WTC11 (cell line): ENCODE measurements around the gene ROBO2. TPM values are rescaled to one million over a fixed set of nuclear protein-coding genes. Genes with fewer than 3 reads are reported as not detected.

ENCODE experiments used
- ATAC-seq: fragments of 200-7000 bp; cut with Tn5 transposase; 2 replicates; pipeline ENCODE4 v1.10.0; 2021; ENCODE audit warnings: mild to moderate bottlenecking, moderate library complexity
- CTCF ChIA-PET: fragments of 300-600 bp; sonication (Branson Sonifier 250); formaldehyde crosslinking; loops from one replicate; lab custom pipeline; 2021; ENCODE audit warnings: antibody characterized with exemption; lab: Charles Lee
- POLR2A ChIA-PET: fragments of 350-600 bp; sonication (Branson Sonifier 250); formaldehyde crosslinking; loops from one replicate; lab custom pipeline; 2021; ENCODE audit warnings: antibody characterized with exemption; lab: Charles Lee
- DNase-seq: peaks from one replicate; pipeline ENCODE4 v3.0.0; 2021; ENCODE audit warnings: low spot score
- H3K27ac Mint-ChIP-seq: 2 replicates; pipeline ENCODE4 v1.8.0; 2021; ENCODE audit warnings: mixed read lengths
- H3K27me3 Mint-ChIP-seq: 2 replicates; pipeline ENCODE4 v1.8.0; 2021; ENCODE audit warnings: low read depth, mild to moderate bottlenecking, moderate library complexity, mixed read lengths
- H3K36me3 Mint-ChIP-seq: 2 replicates; pipeline ENCODE4 v1.8.0; 2021; ENCODE audit warnings: mixed read lengths
- H3K4me1 Mint-ChIP-seq: 2 replicates; pipeline ENCODE4 v1.8.0; 2022; ENCODE audit warnings: mixed read lengths
- H3K4me3 Mint-ChIP-seq: 2 replicates; pipeline ENCODE4 v1.8.0; 2021; ENCODE audit warnings: mild to moderate bottlenecking, moderate library complexity, mixed read lengths
- H3K9me3 Mint-ChIP-seq: 2 replicates; pipeline ENCODE4 v1.8.0; 2021; ENCODE audit warnings: mixed read lengths
- ATF2 ChIP-seq: sonication (generic); formaldehyde crosslinking; IDR thresholded peaks from 2 replicates; pipeline ENCODE4 v1.8.1; 2022; ENCODE audit warnings: low read depth, missing genetic modification reagents, borderline replicate concordance
- CBFB ChIP-seq: sonication (generic); formaldehyde crosslinking; IDR thresholded peaks from 2 replicates; pipeline ENCODE4 v1.8.1; 2022; ENCODE audit warnings: mild to moderate bottlenecking, low read depth, missing genetic modification reagents
- CREB1 ChIP-seq: sonication (generic); formaldehyde crosslinking; IDR thresholded peaks from 2 replicates; pipeline ENCODE4 v1.8.0; 2023; ENCODE audit warnings: mild to moderate bottlenecking, missing genetic modification reagents
- CREM ChIP-seq: sonication (generic); formaldehyde crosslinking; IDR thresholded peaks from 2 replicates; pipeline ENCODE4 v1.8.1; 2022; ENCODE audit warnings: mild to moderate bottlenecking, missing genetic modification reagents, moderate library complexity
- ELF4 ChIP-seq: sonication (generic); formaldehyde crosslinking; IDR thresholded peaks from 2 replicates; pipeline ENCODE4 v1.8.1; 2022; ENCODE audit warnings: low read depth, mild to moderate bottlenecking, moderate library complexity, missing genetic modification reagents
- EMX1 ChIP-seq: fragments of 250-450 bp; sonication (Bioruptor Pico); IDR thresholded peaks from 2 replicates; pipeline ENCODE4 v1.8.0; 2021; ENCODE audit warnings: mild to moderate bottlenecking
- FOXP1 ChIP-seq: sonication (generic); formaldehyde crosslinking; IDR thresholded peaks from 2 replicates; pipeline ENCODE4 v1.8.0; 2022; ENCODE audit warnings: missing genetic modification reagents, mild to moderate bottlenecking, moderate library complexity, borderline replicate concordance
- GRHL2 ChIP-seq: fragments of 250-450 bp; sonication (Bioruptor Pico); IDR thresholded peaks from 2 replicates; pipeline ENCODE4 v1.8.0; 2022; ENCODE audit warnings: mild to moderate bottlenecking, moderate library complexity; ENCODE audit not compliant: insufficient replicate concordance, severe bottlenecking
- IRF1 ChIP-seq: sonication (generic); formaldehyde crosslinking; IDR thresholded peaks from 2 replicates; pipeline ENCODE4 v1.8.0; 2023; ENCODE audit warnings: missing genetic modification reagents
- IRF2 ChIP-seq: sonication (generic); formaldehyde crosslinking; IDR thresholded peaks from 2 replicates; pipeline ENCODE4 v1.8.0; 2022; ENCODE audit warnings: low read depth, missing genetic modification reagents, borderline replicate concordance
- JAZF1 ChIP-seq: fragments of 250-450 bp; sonication (Bioruptor Pico); IDR thresholded peaks from 2 replicates; pipeline ENCODE4 v1.9.0; 2021; ENCODE audit warnings: moderate library complexity, mild to moderate bottlenecking, inconsistent platforms
- KAT7 ChIP-seq: sonication (generic); formaldehyde crosslinking; IDR thresholded peaks from 2 replicates; pipeline ENCODE4 v1.8.1; 2023; ENCODE audit warnings: missing genetic modification reagents, mild to moderate bottlenecking, borderline replicate concordance
- MYBL2 ChIP-seq: sonication (generic); formaldehyde crosslinking; IDR thresholded peaks from 2 replicates; pipeline ENCODE4 v1.8.1; 2023; ENCODE audit warnings: mild to moderate bottlenecking, moderate library complexity, missing genetic modification reagents
- OVOL2 ChIP-seq: fragments of 250-450 bp; sonication (Bioruptor Pico); IDR thresholded peaks from 2 replicates; pipeline ENCODE4 v1.9.0; 2021; ENCODE audit warnings: mild to moderate bottlenecking, borderline replicate concordance
- RELA ChIP-seq: sonication (generic); formaldehyde crosslinking; IDR thresholded peaks from 2 replicates; pipeline ENCODE4 v1.8.1; 2022; ENCODE audit warnings: missing genetic modification reagents, mild to moderate bottlenecking, borderline replicate concordance
- SMAD3 ChIP-seq: sonication (generic); formaldehyde crosslinking; IDR thresholded peaks from 2 replicates; pipeline ENCODE4 v1.8.0; 2022; ENCODE audit warnings: missing genetic modification reagents, mild to moderate bottlenecking, borderline replicate concordance
- SMAD4 ChIP-seq: sonication (generic); formaldehyde crosslinking; IDR thresholded peaks from 2 replicates; pipeline ENCODE4 v1.8.0; 2022; ENCODE audit warnings: mild to moderate bottlenecking, missing genetic modification reagents
- SOX15 ChIP-seq: fragments of 250-450 bp; sonication (Bioruptor Pico); IDR thresholded peaks from 2 replicates; pipeline ENCODE4 v1.9.0; 2021; ENCODE audit warnings: mild to moderate bottlenecking
- ZBTB21 ChIP-seq: sonication (generic); formaldehyde crosslinking; IDR thresholded peaks from 2 replicates; pipeline ENCODE4 v1.8.1; 2023; ENCODE audit warnings: mild to moderate bottlenecking, missing genetic modification reagents, borderline replicate concordance
- ZBTB43 ChIP-seq: sonication (generic); formaldehyde crosslinking; IDR thresholded peaks from 2 replicates; pipeline ENCODE4 v1.8.1; 2023; ENCODE audit warnings: mild to moderate bottlenecking, missing genetic modification reagents
- ZNF263 ChIP-seq: sonication (generic); formaldehyde crosslinking; IDR thresholded peaks from 2 replicates; pipeline ENCODE4 v1.8.1; 2022; ENCODE audit warnings: low read depth, mild to moderate bottlenecking, moderate library complexity, missing genetic modification reagents
- ZNF396 ChIP-seq: fragments of 250-450 bp; sonication (Bioruptor Pico); IDR thresholded peaks from 2 replicates; pipeline ENCODE4 v1.8.0; 2021; ENCODE audit warnings: mild to moderate bottlenecking, moderate library complexity, borderline replicate concordance
- total RNA-seq: library from RNA; stranded (reverse); gene quantifications from 3 replicates; pipeline ENCODE4 v1.2.3, GENCODE V29; 2021
- TF ChIP-seq, protein P1 (sequence below): sonication (generic); formaldehyde crosslinking; IDR thresholded peaks from 2 replicates; pipeline ENCODE4 v1.8.1; 2023; ENCODE audit warnings: mild to moderate bottlenecking, missing genetic modification reagents, moderate library complexity
- TF ChIP-seq, protein P2 (sequence below): sonication (generic); formaldehyde crosslinking; conservative IDR thresholded peaks from 2 replicates; pipeline ENCODE4 v1.8.1; 2022; ENCODE audit warnings: mild to moderate bottlenecking, missing genetic modification reagents
- TF ChIP-seq, protein P3 (sequence below): sonication (generic); formaldehyde crosslinking; IDR thresholded peaks from 2 replicates; pipeline ENCODE4 v1.8.0; 2023; ENCODE audit warnings: missing genetic modification reagents, mild to moderate bottlenecking, borderline replicate concordance

Gene ROBO2
- total RNA-seq, 1 experiment from 2014 or later = 11.7 TPM

DNA sequence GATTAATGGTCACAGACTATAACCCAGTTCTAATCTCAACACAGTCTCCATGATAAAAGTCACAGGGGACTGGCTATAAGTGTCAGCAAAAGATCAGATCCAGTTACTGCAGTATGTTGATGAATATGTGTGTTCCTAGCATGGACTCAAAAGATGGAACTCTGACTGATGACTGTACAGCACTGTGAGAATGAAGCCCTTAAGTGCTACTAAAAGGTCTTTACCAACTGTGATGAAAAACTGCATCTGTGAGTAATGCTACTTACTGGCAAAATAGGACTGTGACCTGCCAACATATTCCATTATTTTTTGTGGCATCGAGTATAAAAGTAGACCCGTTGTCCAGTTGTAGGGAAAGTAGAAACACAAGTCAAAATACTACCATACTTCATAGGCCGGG is 284.2 kb downstream of the ROBO2 start (continued):
- no peak for TF ChIP-seq CREM
- TF ChIP-seq, protein P1, sequence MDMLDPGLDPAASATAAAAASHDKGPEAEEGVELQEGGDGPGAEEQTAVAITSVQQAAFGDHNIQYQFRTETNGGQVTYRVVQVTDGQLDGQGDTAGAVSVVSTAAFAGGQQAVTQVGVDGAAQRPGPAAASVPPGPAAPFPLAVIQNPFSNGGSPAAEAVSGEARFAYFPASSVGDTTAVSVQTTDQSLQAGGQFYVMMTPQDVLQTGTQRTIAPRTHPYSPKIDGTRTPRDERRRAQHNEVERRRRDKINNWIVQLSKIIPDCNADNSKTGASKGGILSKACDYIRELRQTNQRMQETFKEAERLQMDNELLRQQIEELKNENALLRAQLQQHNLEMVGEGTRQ (CRISPR knock-in tag) = no peak
- no peak for TF ChIP-seq IRF1 (CRISPR knock-in tag)

DNA sequence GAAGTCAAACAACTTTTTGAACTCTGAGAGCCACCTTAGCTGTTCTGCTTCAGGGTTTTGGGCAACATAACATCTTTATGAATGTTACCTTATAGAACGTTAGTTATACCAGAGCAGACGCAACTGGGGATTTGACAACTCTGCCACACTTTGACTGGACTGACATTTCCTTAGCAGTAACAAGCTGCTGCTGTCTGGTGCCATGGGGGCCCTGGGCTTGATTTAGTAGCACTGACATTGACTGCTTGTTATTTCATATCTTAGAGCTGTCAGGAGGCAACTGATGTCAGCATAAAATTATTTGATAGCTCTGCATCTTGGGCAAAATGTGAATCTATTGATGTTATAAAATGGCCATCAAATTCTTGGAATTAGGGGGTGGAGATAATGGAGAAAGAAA is 285.4 kb downstream of the ROBO2 start:
- POLR2A ChIA-PET = no interaction called here
- no peaks in the 10 kb centered on the region for H3K36me3 Mint-ChIP-seq
- H3K27me3 Mint-ChIP-seq = no peaks in the 10 kb centered on the region
- CTCF ChIA-PET = no interaction called here
- no peak for ATAC-seq
- no peaks in the 10 kb centered on the region for H3K9me3 Mint-ChIP-seq
- peaks cover 8% of the 10 kb centered on the region for H3K4me1 Mint-ChIP-seq
- H3K27ac Mint-ChIP-seq = no peak overlapping the region
- H3K4me3 Mint-ChIP-seq = no peak overlapping the region
- no peak for DNase-seq
- TF ChIP-seq CBFB (CRISPR knock-in tag) = no peak
- no peak for TF ChIP-seq RELA (CRISPR knock-in tag)
- no peak for TF ChIP-seq SOX15 (CRISPR knock-in tag)
- TF ChIP-seq ZNF396 (CRISPR knock-in tag) = no peak
- TF ChIP-seq ZBTB21 (CRISPR knock-in tag) = no peak
- TF ChIP-seq SMAD3 (CRISPR knock-in tag) = no peak
- no peak for TF ChIP-seq OVOL2 (CRISPR knock-in tag)
- TF ChIP-seq ZNF263 (CRISPR knock-in tag) = no peak
- TF ChIP-seq ELF4 (CRISPR knock-in tag) = no peak
- TF ChIP-seq KAT7 (CRISPR knock-in tag) = no peak
- TF ChIP-seq, all 79 proteins: peak for 0

- no peak for TF ChIP-seq EMX1
- no peak for TF ChIP-seq CREB1 (CRISPR knock-in tag)
- TF ChIP-seq IRF2 (CRISPR knock-in tag) = no peak
- no peak for TF ChIP-seq SOX15 (CRISPR knock-in tag)
- TF ChIP-seq GRHL2 (CRISPR knock-in tag) = no peak
- no peak for TF ChIP-seq IRF1 (CRISPR knock-in tag)
- no peak for TF ChIP-seq RELA (CRISPR knock-in tag)
- no peak for TF ChIP-seq SMAD4 (CRISPR knock-in tag)
- TF ChIP-seq MYBL2 = no peak
- no peak for TF ChIP-seq ATF2 (CRISPR knock-in tag)
- TF ChIP-seq, protein P2, sequence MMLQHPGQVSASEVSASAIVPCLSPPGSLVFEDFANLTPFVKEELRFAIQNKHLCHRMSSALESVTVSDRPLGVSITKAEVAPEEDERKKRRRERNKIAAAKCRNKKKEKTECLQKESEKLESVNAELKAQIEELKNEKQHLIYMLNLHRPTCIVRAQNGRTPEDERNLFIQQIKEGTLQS (CRISPR knock-in tag) = no peak
- TF ChIP-seq, protein P3, sequence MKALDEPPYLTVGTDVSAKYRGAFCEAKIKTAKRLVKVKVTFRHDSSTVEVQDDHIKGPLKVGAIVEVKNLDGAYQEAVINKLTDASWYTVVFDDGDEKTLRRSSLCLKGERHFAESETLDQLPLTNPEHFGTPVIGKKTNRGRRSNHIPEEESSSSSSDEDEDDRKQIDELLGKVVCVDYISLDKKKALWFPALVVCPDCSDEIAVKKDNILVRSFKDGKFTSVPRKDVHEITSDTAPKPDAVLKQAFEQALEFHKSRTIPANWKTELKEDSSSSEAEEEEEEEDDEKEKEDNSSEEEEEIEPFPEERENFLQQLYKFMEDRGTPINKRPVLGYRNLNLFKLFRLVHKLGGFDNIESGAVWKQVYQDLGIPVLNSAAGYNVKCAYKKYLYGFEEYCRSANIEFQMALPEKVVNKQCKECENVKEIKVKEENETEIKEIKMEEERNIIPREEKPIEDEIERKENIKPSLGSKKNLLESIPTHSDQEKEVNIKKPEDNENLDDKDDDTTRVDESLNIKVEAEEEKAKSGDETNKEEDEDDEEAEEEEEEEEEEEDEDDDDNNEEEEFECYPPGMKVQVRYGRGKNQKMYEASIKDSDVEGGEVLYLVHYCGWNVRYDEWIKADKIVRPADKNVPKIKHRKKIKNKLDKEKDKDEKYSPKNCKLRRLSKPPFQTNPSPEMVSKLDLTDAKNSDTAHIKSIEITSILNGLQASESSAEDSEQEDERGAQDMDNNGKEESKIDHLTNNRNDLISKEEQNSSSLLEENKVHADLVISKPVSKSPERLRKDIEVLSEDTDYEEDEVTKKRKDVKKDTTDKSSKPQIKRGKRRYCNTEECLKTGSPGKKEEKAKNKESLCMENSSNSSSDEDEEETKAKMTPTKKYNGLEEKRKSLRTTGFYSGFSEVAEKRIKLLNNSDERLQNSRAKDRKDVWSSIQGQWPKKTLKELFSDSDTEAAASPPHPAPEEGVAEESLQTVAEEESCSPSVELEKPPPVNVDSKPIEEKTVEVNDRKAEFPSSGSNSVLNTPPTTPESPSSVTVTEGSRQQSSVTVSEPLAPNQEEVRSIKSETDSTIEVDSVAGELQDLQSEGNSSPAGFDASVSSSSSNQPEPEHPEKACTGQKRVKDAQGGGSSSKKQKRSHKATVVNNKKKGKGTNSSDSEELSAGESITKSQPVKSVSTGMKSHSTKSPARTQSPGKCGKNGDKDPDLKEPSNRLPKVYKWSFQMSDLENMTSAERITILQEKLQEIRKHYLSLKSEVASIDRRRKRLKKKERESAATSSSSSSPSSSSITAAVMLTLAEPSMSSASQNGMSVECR (CRISPR knock-in tag) = no peak
- no peak for TF ChIP-seq ZBTB43 (CRISPR knock-in tag)
- no peak for TF ChIP-seq FOXP1 (CRISPR knock-in tag)
- no peak for TF ChIP-seq JAZF1 (CRISPR knock-in tag)
- POLR2A ChIA-PET = no interaction called here
- Mint-ChIP-seq H3K9me3 (no peaks in the 10 kb centered on the region), H3K4me1 (peaks cover 5% of the 10 kb centered on the region), H3K4me3 (no peak overlapping the region), H3K27ac (no peak overlapping the region), H3K36me3 (no peaks in the 10 kb centered on the region), H3K27me3 (no peaks in the 10 kb centered on the region)
- CTCF ChIA-PET = no interaction called here
- DNase-seq (no peak), ATAC-seq (no peak)
These were observed 285.8 kb downstream of the ROBO2 start for GRCh38 chr3:77325702-77326101.
